AG04450 (cell line): ENCODE data around the gene DNAJC21. TPM values are rescaled to one million over a fixed set of nuclear protein-coding genes. Genes with fewer than 3 reads are reported as not detected.

Source experiments
- CTCF ChIA-PET: fragments of 300-600, 350-600 bp; formaldehyde crosslinking; extraction: SDS; loops from one replicate; lab custom pipeline; 2022; ENCODE audit warnings: antibody characterized with exemption, inconsistent platforms; lab: Charles Lee
- POLR2A ChIA-PET: fragments of 350-600 bp; formaldehyde crosslinking; extraction: SDS; loops from one replicate; lab custom pipeline; 2021; ENCODE audit warnings: antibody characterized with exemption, inconsistent platforms; lab: Yijun Ruan, JAX
- DNase-seq: peaks from one replicate; pipeline ENCODE4 v3.0.0-alpha.2; 2011; ENCODE audit warnings: low read depth, low spot score
- H3K27ac ChIP-seq: one replicate; pipeline ENCODE4 v1.5.1; 2012; ENCODE audit warnings: low read depth, low read length, control low read depth
- H3K27me3 ChIP-seq: one replicate; pipeline ENCODE4 v1.6.0; 2012; ENCODE audit warnings: low read length; ENCODE audit not compliant: control insufficient read depth, insufficient read depth
- H3K4me3 ChIP-seq: 2 replicates; pipeline ENCODE4 v1.5.1; 2011; ENCODE audit warnings: mild to moderate bottlenecking, low read depth, low read length, control low read depth
- H3K9me3 ChIP-seq: 2 replicates; pipeline ENCODE4 v1.5.1; 2012; ENCODE audit warnings: low read length; ENCODE audit not compliant: control insufficient read depth, insufficient read depth
- CTCF ChIP-seq: IDR thresholded peaks from 2 replicates; pipeline ENCODE4 v1.5.1; 2011; ENCODE audit warnings: low read depth, low read length, control low read depth, inconsistent platforms
- polyA plus RNA-seq: library from polyadenylated mRNA; depleted of rRNA; stranded (reverse); fragments of >200 nt; gene quantifications from 2 replicates; pipeline ENCODE4 v1.2.3, GENCODE V29; 2011

The DNAJC21 gene
- polyA plus RNA-seq, 1 experiment, result 40.7 TPM

GRCh38 chr5:34977934-34978613 is 48.7 kb downstream of the DNAJC21 start:
- ChIA-PET POLR2A (no interaction called here), CTCF (interaction anchor here (0.6 to 2.3 kb wide), 2 partner anchors 16 to 26 kb away, joined by 4 to 10 read pairs; no protein-coding TSS in a partner anchor)
- no peak for TF ChIP-seq CTCF
- no peak for DNase-seq
- Histone ChIP-seq H3K27me3 (peaks cover 17% of the 10 kb centered on the region), H3K27ac (no peak overlapping the region), H3K9me3 (no peaks in the 10 kb centered on the region), H3K4me3 (no peak overlapping the region)

GRCh38 chr5:34978681-34979080 is 49.3 kb downstream of the DNAJC21 start:
- Histone ChIP-seq H3K27me3 (peaks cover 17% of the 10 kb centered on the region), H3K27ac (no peak overlapping the region), H3K9me3 (no peaks in the 10 kb centered on the region), H3K4me3 (no peak overlapping the region)
- ChIA-PET POLR2A (no interaction called here), CTCF (interaction anchor here (0.6 to 2.3 kb wide), 2 partner anchors 25 to 192 kb away, joined by 4 to 10 read pairs; no protein-coding TSS in a partner anchor)
- DNase-seq, result no peak
- TF ChIP-seq CTCF, result no peak

- TF ChIP-seq CTCF, result no peak
- H3K9me3 ChIP-seq, result no peaks in the 10 kb centered on the region
- DNase-seq, result no peak
- no peak overlapping the region for H3K4me3 ChIP-seq
- POLR2A ChIA-PET, result no interaction called here
- CTCF ChIA-PET, result no interaction called here
- no peak overlapping the region for H3K27ac ChIP-seq
- peaks cover 19% of the 10 kb centered on the region for H3K27me3 ChIP-seq
These were observed 53.5 kb downstream of the DNAJC21 start for GRCh38 chr5:34982823-34983222.

GRCh38 chr5:34986965-34987364 is 57.6 kb downstream of the DNAJC21 start:
- H3K4me3 ChIP-seq, result no peak overlapping the region
- peaks cover 9% of the 10 kb centered on the region for H3K27me3 ChIP-seq
- ChIA-PET CTCF (no interaction called here), POLR2A (no interaction called here)
- TF ChIP-seq CTCF, result no peak
- no peaks in the 10 kb centered on the region for H3K9me3 ChIP-seq
- H3K27ac ChIP-seq, result no peak overlapping the region
- DNase-seq, result no peak

- peaks cover 16% of the 10 kb centered on the region for H3K27me3 ChIP-seq
- CTCF ChIA-PET, result interaction anchor here (1.0 to 4.0 kb wide), 3 partner anchors 10 to 12 kb away, joined by 3 to 40 read pairs (median 4); no protein-coding TSS in a partner anchor
- POLR2A ChIA-PET, result interaction anchor here (0.7 kb wide), 1 partner anchor 68 kb away, joined by 3 read pairs; no protein-coding TSS in a partner anchor
- H3K9me3 ChIP-seq, result no peaks in the 10 kb centered on the region
- no peak overlapping the region for H3K27ac ChIP-seq
- TF ChIP-seq CTCF, result no peak
- DNase-seq, result no peak
- no peak overlapping the region for H3K4me3 ChIP-seq
These were observed 62.3 kb downstream of the DNAJC21 start for GRCh38 chr5:34991486-34992238.
